SK-N-SH treated with all-trans-retinoic acid at 6 μM for 48 hours (cell line): Measurements from ENCODE around the gene CDH4.

Experiments
- ATAC-seq: fragments of 200-7000 bp; cut with Tn5 transposase; 3 replicates; pipeline ENCODE4 v1.9.1; 2020; ENCODE audit warnings: mild to moderate bottlenecking, moderate library complexity
- ARNTL ChIP-seq: fragments of 450-650 bp; formaldehyde crosslinking; IDR thresholded peaks from 2 replicates; pipeline ENCODE4 v1.5.0; 2020; ENCODE audit warnings: low read depth, mild to moderate bottlenecking, moderate library complexity, borderline replicate concordance
- BACH2 ChIP-seq: fragments of 250-450 bp; sonication (Bioruptor Pico); IDR thresholded peaks from 2 replicates; pipeline ENCODE4 v1.9.0; 2021; ENCODE audit warnings: mild to moderate bottlenecking, borderline replicate concordance
- CREB5 ChIP-seq: fragments of 250-450 bp; sonication (Bioruptor Pico); IDR thresholded peaks from 2 replicates; pipeline ENCODE4 v1.5.1; 2020; ENCODE audit warnings: low read depth, mild to moderate bottlenecking, moderate library complexity
- CSDC2 ChIP-seq: fragments of 250-450 bp; sonication (Bioruptor Pico); IDR thresholded peaks from 2 replicates; pipeline ENCODE4 v1.5.0; 2020; ENCODE audit warnings: mild to moderate bottlenecking, moderate library complexity
- ESRRG ChIP-seq: fragments of 250-450 bp; sonication (Bioruptor Pico); IDR thresholded peaks from 2 replicates; pipeline ENCODE4 v1.6.1; 2021; ENCODE audit warnings: mild to moderate bottlenecking
- GLIS3 ChIP-seq: fragments of 250-450 bp; sonication (Bioruptor Pico); IDR thresholded peaks from 2 replicates; pipeline ENCODE4 v1.5.0; 2020; ENCODE audit warnings: mild to moderate bottlenecking, moderate library complexity
- ISL1 ChIP-seq: fragments of 250-450 bp; sonication (Bioruptor Pico); IDR thresholded peaks from 2 replicates; pipeline ENCODE4 v2.1.2; 2022; ENCODE audit warnings: mild to moderate bottlenecking, moderate library complexity
- OSR1 ChIP-seq: fragments of 250-450 bp; sonication (Bioruptor Pico); IDR thresholded peaks from 2 replicates; pipeline ENCODE4 v1.8.0; 2022; ENCODE audit warnings: moderate library complexity, mild to moderate bottlenecking, inconsistent platforms
- PATZ1 ChIP-seq: fragments of 250-450 bp; sonication (Bioruptor Pico); IDR thresholded peaks from 2 replicates; pipeline ENCODE4 v1.8.0; 2020; ENCODE audit warnings: mild to moderate bottlenecking, moderate library complexity, borderline replicate concordance
- PPARA ChIP-seq: fragments of 250-450 bp; sonication (Bioruptor Pico); IDR thresholded peaks from 2 replicates; pipeline ENCODE4 v1.5.0; 2020; ENCODE audit warnings: mild to moderate bottlenecking, borderline replicate concordance
- RARB ChIP-seq: fragments of 250-450 bp; sonication (Bioruptor Pico); IDR thresholded peaks from 2 replicates; pipeline ENCODE4 v1.8.0; 2021; ENCODE audit warnings: mild to moderate bottlenecking, moderate library complexity
- SNAI2 ChIP-seq: fragments of 250-450 bp; sonication (Bioruptor Pico); IDR thresholded peaks from 2 replicates; pipeline ENCODE4 v1.5.0; 2020; ENCODE audit warnings: mild to moderate bottlenecking, moderate library complexity
- TCF4 ChIP-seq: fragments of 250-450 bp; sonication (Bioruptor Pico); IDR thresholded peaks from 2 replicates; pipeline ENCODE4 v1.8.0; 2021; ENCODE audit warnings: mild to moderate bottlenecking, moderate library complexity, borderline replicate concordance
- TOX ChIP-seq: fragments of 250-450 bp; sonication (Bioruptor Pico); IDR thresholded peaks from 2 replicates; pipeline ENCODE4 v1.8.0; 2021; ENCODE audit warnings: mild to moderate bottlenecking, moderate library complexity, borderline replicate concordance
- ZC3H10 ChIP-seq: fragments of 250-450 bp; sonication (Bioruptor Pico); IDR thresholded peaks from 2 replicates; pipeline ENCODE4 v1.5.1; 2021; ENCODE audit warnings: mild to moderate bottlenecking, moderate library complexity
- ZFP3 ChIP-seq: fragments of 250-450 bp; sonication (Bioruptor Pico); IDR thresholded peaks from 2 replicates; pipeline ENCODE4 v1.5.0; 2020; ENCODE audit warnings: mild to moderate bottlenecking, moderate library complexity
- ZFP30 ChIP-seq: fragments of 450-650 bp; formaldehyde crosslinking; IDR thresholded peaks from 2 replicates; pipeline ENCODE4 v1.5.0; 2022; ENCODE audit warnings: mild to moderate bottlenecking, moderate library complexity
- ZNF70 ChIP-seq: fragments of 450-650 bp; formaldehyde crosslinking; IDR thresholded peaks from 2 replicates; pipeline ENCODE4 v1.5.0; 2020; ENCODE audit warnings: mild to moderate bottlenecking, moderate library complexity
- ZNF8 ChIP-seq: fragments of 450-650 bp; formaldehyde crosslinking; IDR thresholded peaks from 2 replicates; pipeline ENCODE4 v1.5.0; 2020; ENCODE audit warnings: mild to moderate bottlenecking, moderate library complexity
- TF ChIP-seq, protein P1 (sequence below): fragments of 250-450 bp; sonication (Bioruptor Pico); IDR thresholded peaks from 2 replicates; pipeline ENCODE4 v1.5.0; 2020; ENCODE audit warnings: mild to moderate bottlenecking, moderate library complexity
- TF ChIP-seq, protein P2 (sequence below): fragments of 250-450 bp; sonication (Bioruptor Pico); IDR thresholded peaks from 2 replicates; pipeline ENCODE4 v1.5.1; 2021; ENCODE audit warnings: mild to moderate bottlenecking, moderate library complexity
- TF ChIP-seq, protein P3 (sequence below): fragments of 250-450 bp; sonication (Bioruptor Pico); IDR thresholded peaks from 2 replicates; pipeline ENCODE4 v1.8.0; 2021; ENCODE audit warnings: low read depth, mild to moderate bottlenecking, moderate library complexity, borderline replicate concordance

Gene CDH4

DNA sequence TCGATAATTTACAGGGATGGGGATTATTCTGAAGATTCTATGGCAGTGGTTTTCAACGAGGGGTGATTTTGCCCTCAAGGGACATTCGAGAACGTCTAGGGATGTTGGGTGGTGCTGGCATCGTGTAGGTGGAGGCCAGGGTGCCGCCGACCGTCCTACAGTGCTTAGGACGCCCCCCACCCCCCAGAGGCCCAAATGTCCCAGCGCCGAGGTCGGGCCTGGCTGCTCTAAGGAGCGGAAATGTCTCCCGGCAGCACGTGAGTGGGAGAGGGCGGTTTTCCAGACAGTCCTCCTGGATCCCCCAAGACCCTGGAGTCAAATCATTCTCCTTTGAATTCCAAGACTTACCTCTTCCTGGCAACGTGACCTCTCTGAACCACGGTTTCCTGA lies 101.9 kb downstream of the CDH4 start (continued):
- TF ChIP-seq, protein P1, sequence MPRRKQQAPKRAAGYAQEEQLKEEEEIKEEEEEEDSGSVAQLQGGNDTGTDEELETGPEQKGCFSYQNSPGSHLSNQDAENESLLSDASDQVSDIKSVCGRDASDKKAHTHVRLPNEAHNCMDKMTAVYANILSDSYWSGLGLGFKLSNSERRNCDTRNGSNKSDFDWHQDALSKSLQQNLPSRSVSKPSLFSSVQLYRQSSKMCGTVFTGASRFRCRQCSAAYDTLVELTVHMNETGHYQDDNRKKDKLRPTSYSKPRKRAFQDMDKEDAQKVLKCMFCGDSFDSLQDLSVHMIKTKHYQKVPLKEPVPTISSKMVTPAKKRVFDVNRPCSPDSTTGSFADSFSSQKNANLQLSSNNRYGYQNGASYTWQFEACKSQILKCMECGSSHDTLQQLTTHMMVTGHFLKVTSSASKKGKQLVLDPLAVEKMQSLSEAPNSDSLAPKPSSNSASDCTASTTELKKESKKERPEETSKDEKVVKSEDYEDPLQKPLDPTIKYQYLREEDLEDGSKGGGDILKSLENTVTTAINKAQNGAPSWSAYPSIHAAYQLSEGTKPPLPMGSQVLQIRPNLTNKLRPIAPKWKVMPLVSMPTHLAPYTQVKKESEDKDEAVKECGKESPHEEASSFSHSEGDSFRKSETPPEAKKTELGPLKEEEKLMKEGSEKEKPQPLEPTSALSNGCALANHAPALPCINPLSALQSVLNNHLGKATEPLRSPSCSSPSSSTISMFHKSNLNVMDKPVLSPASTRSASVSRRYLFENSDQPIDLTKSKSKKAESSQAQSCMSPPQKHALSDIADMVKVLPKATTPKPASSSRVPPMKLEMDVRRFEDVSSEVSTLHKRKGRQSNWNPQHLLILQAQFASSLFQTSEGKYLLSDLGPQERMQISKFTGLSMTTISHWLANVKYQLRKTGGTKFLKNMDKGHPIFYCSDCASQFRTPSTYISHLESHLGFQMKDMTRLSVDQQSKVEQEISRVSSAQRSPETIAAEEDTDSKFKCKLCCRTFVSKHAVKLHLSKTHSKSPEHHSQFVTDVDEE: no peak
- TF ChIP-seq ISL1 (CRISPR knock-in tag): no peak
- TF ChIP-seq RARB (CRISPR knock-in tag): no peak

DNA sequence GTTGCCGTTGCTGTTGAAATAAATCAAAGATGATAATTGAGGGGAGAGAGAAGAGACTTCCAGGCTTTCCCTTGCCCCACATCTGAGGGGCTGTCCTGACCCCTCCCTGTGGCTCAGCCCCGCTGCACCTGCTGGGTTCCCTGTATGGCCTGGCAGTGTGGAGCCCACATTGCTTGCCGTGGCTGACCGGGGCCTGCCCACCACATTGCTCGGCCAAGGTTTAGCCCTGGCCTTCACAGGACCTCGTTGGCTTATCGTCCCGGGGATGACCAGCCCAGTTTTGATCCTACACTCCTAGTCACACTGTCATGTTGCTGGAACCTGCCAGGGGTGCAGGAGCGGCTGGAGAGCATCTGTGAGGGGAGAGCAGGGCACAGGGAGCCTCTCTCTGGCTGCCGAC lies 102.4 kb downstream of the CDH4 start:
- ATAC-seq: no peak
- no peak for TF ChIP-seq BACH2 (CRISPR knock-in tag)
- TF ChIP-seq CSDC2: no peak
- TF ChIP-seq ZNF8 (CRISPR knock-in tag): no peak
- TF ChIP-seq, protein P2, sequence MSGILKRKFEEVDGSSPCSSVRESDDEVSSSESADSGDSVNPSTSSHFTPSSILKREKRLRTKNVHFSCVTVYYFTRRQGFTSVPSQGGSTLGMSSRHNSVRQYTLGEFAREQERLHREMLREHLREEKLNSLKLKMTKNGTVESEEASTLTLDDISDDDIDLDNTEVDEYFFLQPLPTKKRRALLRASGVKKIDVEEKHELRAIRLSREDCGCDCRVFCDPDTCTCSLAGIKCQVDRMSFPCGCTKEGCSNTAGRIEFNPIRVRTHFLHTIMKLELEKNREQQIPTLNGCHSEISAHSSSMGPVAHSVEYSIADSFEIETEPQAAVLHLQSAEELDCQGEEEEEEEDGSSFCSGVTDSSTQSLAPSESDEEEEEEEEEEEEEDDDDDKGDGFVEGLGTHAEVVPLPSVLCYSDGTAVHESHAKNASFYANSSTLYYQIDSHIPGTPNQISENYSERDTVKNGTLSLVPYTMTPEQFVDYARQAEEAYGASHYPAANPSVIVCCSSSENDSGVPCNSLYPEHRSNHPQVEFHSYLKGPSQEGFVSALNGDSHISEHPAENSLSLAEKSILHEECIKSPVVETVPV: no peak
- TF ChIP-seq OSR1 (CRISPR knock-in tag): no peak
- no peak for TF ChIP-seq GLIS3 (CRISPR knock-in tag)
- TF ChIP-seq TCF4: no peak
- no peak for TF ChIP-seq ZNF70 (CRISPR knock-in tag)
- TF ChIP-seq PPARA: no peak
- no peak for TF ChIP-seq ZFP3 (CRISPR knock-in tag)
- TF ChIP-seq ZFP30 (CRISPR knock-in tag): no peak
- TF ChIP-seq, protein P3, sequence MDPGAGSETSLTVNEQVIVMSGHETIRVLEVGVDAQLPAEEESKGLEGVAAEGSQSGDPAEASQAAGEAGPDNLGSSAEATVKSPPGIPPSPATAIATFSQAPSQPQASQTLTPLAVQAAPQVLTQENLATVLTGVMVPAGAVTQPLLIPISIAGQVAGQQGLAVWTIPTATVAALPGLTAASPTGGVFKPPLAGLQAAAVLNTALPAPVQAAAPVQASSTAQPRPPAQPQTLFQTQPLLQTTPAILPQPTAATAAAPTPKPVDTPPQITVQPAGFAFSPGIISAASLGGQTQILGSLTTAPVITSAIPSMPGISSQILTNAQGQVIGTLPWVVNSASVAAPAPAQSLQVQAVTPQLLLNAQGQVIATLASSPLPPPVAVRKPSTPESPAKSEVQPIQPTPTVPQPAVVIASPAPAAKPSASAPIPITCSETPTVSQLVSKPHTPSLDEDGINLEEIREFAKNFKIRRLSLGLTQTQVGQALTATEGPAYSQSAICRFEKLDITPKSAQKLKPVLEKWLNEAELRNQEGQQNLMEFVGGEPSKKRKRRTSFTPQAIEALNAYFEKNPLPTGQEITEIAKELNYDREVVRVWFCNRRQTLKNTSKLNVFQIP (CRISPR knock-in tag): no peak
- TF ChIP-seq ESRRG (CRISPR knock-in tag): no peak
- TF ChIP-seq ZC3H10 (CRISPR knock-in tag): no peak
- TF ChIP-seq SNAI2 (CRISPR knock-in tag): no peak
- TF ChIP-seq, protein P1: no peak
- TF ChIP-seq PATZ1 (CRISPR knock-in tag): no peak

GRCh38 chr20:61354901-61355495 lies 102.9 kb downstream of the CDH4 start:
- no peak for ATAC-seq
- TF ChIP-seq TOX: no peak
- TF ChIP-seq CSDC2: no peak
- TF ChIP-seq ZFP30 (CRISPR knock-in tag): no peak
- no peak for TF ChIP-seq ZNF70 (CRISPR knock-in tag)
- TF ChIP-seq BACH2 (CRISPR knock-in tag): no peak
- TF ChIP-seq RARB (CRISPR knock-in tag): no peak
- TF ChIP-seq, protein P2: no peak
- TF ChIP-seq GLIS3 (CRISPR knock-in tag): no peak
- TF ChIP-seq ZC3H10 (CRISPR knock-in tag): no peak
- TF ChIP-seq CREB5: no peak
- no peak for TF ChIP-seq OSR1 (CRISPR knock-in tag)
- TF ChIP-seq ISL1 (CRISPR knock-in tag): no peak
- TF ChIP-seq PPARA: no peak
- TF ChIP-seq ZNF8 (CRISPR knock-in tag): no peak
- TF ChIP-seq TCF4: no peak
- no peak for TF ChIP-seq ARNTL
